ENCODE measurements around the gene HSPA6.
"Not testable (repeated sequence)": the region's sequence is repeated elsewhere in the genome, so short reads cannot be mapped to it uniquely, and the experiment has no call there.

The HSPA6 gene

DNA sequence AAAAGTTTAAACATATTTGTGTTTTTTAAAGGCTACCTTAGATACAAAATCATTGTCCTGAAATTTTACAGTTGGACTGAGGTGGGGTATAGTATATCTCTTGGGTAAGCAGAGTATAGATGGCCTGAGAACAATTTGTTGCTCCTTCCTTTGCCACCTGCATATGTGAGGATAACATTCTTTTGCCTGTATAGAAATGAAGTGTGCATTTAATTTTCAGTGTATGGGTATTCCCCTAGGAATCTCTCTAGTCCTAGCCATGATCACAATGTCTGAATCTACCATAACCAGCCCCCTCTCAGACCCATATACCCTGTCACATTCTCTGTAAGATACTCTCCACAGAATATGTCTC lies 21.0 kb upstream of the HSPA6 start:
- no peak for DNase-seq (ENCODE audit: low read depth in 3 of 3)

GRCh38 chr1:161505686-161506085 lies 18.7 kb upstream of the HSPA6 start:
- no peak for DNase-seq (ENCODE audit: low read depth in 3 of 3)

- no peak for DNase-seq (ENCODE audit: low read depth in 3 of 3)
These were observed 17.8 kb upstream of the HSPA6 start for GRCh38 chr1:161506336-161507223.

- DNase-seq (ENCODE audit: low read depth in 3 of 3) = no peak
These were observed 13.9 kb upstream of the HSPA6 start for GRCh38 chr1:161510477-161510876.

DNA sequence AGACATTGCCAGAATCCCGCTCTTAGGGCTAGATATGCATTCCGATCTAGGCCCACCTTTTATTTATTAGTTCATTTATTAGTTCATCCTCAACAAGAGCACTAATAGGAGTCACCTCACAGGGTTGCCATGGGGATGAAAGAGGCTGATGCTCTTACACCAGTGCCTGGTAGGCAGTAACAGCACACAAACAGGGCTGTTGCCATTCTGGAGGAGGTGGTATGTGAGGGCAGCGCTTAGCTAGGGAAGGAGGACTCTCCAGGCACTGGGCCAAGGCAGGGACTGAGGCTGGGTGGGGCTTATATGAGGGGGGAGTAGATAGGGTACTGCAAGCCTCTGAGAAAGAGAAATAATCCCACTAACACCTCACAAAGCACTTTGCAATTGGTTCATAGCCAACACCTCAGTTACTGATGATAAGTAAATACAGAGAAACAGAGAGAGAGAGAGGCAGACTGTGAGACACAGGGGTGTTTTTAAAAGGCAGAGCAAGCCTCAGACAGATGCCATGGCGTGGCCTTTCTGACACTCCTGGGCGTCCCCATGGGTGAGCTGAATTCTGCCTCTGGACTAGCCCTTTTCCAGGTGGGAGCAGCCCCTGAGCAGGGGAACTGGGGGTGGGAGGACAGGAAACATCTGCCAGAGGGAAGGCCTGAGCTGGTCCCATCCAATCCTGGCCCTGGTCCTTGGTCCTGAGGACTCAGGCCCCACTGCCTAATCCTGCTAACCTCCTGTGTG lies 13.2 kb upstream of the HSPA6 start:
- DNase-seq (ENCODE audit: low read depth in 3 of 3) = no peak

GRCh38 chr1:161511756-161512060 lies 12.6 kb upstream of the HSPA6 start:
- DNase-seq (ENCODE audit: low read depth in 3 of 3) = no peak

DNA sequence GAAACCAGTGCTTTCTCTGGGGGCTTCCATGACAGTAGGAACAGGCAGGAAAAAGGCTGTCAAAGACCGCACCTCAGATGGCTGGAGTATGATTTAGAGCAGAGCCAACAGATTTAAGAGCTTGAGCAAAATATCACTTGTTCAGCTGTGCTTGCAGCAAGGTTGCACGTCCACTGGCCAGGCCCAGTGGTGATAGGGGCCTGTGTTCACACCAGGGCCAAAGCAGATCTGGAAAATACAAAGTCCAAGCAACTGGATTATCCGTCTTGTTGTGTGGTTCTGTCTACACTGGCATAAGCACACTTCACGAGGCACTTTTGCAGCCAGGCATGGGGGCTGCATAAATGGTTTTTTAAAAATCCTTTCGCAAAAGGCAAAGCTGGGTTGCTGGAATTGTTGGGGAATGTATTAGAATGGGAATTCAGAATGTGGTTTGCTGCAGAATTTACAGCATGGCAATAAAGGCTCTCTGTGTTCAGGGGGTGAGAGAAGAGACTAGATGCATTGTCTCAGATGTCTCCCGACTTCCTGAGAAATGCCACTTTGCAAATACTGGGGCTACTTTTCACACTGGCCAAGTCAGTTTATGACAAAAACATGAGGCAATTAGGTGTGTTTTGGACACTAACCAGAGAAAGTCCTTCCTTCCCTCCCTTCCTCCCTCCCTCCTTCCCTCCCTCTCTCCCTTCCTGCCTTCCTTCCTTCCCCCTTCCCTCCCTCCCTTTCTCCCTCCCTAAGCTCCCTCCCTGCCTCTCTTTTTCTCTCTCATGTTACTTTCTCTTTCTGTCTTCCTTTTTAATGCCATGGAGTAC lies 11.5 kb upstream of the HSPA6 start:
- DNase-seq (ENCODE audit: low read depth in 3 of 3) = not testable (repeated sequence)

DNA sequence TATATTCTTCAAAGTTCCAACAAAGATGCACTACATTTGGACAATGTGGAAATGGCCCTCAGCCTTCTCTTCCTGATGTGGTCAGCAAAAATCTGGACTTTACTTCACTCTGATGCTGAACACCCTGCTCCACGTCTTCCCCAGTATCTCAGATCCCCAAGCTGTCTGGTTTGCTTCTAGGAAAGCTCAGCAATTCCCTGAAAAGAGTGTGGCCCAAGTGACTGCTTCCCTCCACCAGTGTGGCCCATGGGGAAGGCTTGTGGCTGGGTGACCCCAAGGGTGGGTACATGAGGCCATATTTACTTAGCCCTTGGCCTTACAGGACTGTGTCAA lies 10.9 kb upstream of the HSPA6 start:
- not testable (repeated sequence) for DNase-seq (ENCODE audit: low read depth in 3 of 3)

DNA sequence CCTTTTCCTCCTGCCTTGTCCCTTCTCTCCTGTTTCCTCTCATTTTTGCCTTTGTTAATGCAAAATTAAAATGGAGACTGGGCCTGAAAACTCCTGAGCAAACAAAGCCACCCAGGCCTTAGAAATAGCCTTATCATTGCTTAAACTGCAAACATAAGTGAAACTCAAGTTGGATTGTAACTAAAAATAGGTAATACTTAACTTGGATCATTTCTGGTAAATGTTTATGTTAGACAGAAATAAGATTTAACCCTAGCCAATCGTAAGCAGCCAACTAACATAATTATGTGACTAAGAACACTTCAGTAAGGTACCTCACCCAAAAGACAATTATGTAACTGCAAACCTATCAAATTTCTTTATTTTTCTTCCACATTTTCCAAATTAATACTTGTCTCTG lies 10.4 kb upstream of the HSPA6 start:
- not testable (repeated sequence) for DNase-seq (ENCODE audit: low read depth in 3 of 3)

DNA sequence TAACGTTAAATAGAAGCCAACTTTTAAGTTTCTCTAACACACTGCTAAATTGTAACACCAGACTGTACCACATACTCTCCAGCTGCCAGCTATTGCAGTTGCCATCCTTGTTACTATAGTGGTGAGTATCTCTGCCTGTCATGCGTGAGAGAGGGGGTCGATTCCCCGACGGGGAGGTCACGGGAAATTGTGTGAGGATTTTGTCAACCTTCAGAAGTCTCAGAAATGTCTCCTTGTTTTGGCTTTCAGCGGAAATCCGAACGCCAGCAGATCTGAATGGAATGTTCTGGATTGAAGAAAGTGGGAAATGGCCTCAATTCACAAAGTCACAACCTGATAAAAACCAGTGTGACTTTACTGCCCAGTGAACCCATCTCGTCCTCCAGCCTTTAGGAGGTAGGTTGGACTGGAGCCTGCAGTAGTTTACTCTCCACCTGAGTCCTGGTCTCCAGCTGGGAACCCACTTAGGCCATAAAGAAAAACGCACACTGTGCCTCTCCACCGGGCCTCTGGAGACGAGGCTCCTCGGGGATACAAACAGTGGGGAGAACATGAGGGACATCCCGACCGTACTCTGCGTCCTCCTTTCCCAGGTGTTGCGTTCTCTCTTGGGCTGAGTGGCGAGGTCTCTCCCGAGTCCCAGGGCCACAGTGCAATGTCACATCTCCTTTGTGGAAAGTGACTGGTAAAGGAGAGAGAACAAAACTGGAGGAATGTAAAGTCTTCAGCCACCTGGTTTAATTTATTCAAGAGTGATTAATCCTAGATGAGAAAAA lies 1.1 kb upstream of the HSPA6 start:
- not testable (repeated sequence) for DNase-seq (ENCODE audit: low read depth in 3 of 3)

GRCh38 chr1:161524742-161525291 lies 477 bp downstream of the HSPA6 start:
- not testable (repeated sequence) for DNase-seq (ENCODE audit: low read depth in 3 of 3)

DNA sequence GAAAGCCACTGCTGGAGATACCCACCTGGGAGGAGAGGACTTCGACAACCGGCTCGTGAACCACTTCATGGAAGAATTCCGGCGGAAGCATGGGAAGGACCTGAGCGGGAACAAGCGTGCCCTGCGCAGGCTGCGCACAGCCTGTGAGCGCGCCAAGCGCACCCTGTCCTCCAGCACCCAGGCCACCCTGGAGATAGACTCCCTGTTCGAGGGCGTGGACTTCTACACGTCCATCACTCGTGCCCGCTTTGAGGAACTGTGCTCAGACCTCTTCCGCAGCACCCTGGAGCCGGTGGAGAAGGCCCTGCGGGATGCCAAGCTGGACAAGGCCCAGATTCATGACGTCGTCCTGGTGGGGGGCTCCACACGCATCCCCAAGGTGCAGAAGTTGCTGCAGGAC lies 981 bp downstream of the HSPA6 start:
- DNase-seq (ENCODE audit: low read depth in 3 of 3) = not testable (repeated sequence)

DNA sequence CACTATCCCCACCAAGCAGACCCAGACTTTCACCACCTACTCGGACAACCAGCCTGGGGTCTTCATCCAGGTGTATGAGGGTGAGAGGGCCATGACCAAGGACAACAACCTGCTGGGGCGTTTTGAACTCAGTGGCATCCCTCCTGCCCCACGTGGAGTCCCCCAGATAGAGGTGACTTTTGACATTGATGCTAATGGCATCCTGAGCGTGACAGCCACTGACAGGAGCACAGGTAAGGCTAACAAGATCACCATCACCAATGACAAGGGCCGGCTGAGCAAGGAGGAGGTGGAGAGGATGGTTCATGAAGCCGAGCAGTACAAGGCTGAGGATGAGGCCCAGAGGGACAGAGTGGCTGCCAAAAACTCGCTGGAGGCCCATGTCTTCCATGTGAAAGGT lies 1.6 kb downstream of the HSPA6 start:
- DNase-seq (ENCODE audit: low read depth in 3 of 3) = not testable (repeated sequence)

- DNase-seq (ENCODE audit: low read depth in 3 of 3) = not testable (repeated sequence)
These were observed 4.2 kb downstream of the HSPA6 start for GRCh38 chr1:161528550-161528949.

DNA sequence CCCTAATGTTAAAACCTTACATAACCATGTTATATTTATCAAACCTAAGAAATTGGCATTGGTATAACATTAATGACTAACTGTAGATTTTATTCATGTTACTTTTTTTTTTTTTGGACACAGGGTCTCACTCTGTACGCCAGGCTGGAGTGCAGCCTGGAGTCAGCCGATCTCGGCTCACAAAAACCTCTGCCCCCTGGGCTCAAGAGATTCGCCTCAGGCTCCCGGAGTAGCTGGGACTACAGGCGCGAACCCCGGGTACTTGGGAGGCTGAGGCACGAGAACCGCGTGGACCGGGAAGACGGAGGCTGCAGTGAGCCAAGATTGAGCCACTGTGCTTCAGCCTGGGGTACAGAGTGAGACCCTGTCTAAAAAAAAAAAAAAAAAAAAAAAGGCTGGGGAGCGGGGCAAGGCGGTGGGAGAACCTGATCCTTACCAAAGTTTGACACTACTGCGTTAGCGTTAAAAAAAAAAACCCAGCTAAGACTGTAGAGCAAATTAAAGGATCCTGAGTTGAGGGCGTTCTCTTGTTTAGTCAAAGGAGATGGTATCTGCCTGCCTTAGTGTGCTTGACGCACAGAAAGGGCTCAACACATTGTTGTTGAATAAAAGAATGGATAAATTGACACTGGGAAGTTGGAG lies 5.2 kb downstream of the HSPA6 start:
- DNase-seq (ENCODE audit: low read depth in 3 of 3) = not testable (repeated sequence)

- DNase-seq (ENCODE audit: low read depth in 3 of 3) = peak in 2 of 3 donors; percentile 37 to 70
These were observed 5.8 kb downstream of the HSPA6 start for GRCh38 chr1:161530158-161530557.

- peak; percentile 83 to 96 (median 87) for DNase-seq (ENCODE audit: low read depth in 3 of 3)
These were observed 6.6 kb downstream of the HSPA6 start for GRCh38 chr1:161530671-161531641.

DNA sequence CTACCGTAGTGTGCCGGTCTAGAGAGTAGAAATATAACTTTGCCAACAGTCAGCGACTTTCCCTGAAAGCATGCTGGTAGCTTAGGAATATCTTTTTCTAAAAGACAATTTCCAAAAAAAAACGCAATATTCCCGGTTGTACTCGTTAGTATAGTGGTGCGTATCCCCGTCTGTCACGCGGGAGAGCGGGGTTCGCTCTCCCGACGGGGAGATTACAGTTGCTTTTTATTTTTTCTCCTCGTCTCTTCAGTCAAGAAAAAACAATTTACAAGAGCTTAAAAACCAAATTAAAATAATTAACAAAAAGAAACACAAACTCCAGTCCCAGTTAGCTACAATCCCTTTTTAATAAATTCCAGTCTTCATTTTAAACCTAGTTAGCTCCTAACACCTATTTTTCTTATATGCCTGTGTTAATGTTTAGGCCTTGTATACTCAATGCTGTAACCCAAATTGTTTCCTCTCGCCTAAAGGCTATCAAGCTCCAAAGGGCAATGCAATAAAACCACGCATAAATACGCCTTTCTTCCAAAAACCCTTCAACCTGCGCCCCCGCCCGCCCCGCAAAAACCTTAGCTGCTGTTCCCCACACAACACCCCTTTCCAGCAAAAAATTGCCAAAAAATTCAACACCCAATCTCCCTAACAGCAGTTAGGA lies 7.8 kb downstream of the HSPA6 start:
- DNase-seq (ENCODE audit: low read depth in 3 of 3) = no peak

Data from stimulated activated CD4-positive, alpha-beta T cell treated with anti-CD3 and anti-CD28 coated beads, TNF-alpha, amount 100 ng/mL, for 48 hours (primary cell).